CD1c-positive myeloid dendritic cell (primary cell): ENCODE data around the gene PCGF3.
"Not testable (repeated sequence)": the region's sequence is repeated elsewhere in the genome, so short reads cannot be mapped to it uniquely, and the experiment has no call there.

Experiments used
- DNase-seq: peaks from one replicate; pipeline ENCODE4 v3.0.0-alpha.2; 2016; ENCODE audit errors: extremely low spot score

Gene PCGF3

DNA sequence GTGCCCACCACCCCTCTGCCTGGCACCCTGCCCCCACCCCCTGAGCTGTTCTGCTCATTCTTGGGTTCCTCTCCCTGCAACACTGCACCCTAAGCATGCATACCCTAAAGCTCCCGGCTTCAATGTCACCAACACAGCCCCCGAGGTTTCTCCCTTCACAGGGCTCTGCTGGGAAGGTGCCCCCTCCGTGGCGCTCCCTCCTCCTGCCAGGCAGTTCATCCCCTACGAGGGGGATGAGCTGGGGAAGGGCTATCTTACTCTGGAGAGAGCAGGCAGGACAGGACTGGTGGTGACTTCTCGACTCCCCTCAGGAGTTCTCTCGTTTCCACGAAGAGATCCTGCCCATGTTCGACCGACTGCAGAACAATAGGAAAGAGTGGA, 38.1 kb upstream of the PCGF3 start:
- DNase-seq, result no peak

DNA sequence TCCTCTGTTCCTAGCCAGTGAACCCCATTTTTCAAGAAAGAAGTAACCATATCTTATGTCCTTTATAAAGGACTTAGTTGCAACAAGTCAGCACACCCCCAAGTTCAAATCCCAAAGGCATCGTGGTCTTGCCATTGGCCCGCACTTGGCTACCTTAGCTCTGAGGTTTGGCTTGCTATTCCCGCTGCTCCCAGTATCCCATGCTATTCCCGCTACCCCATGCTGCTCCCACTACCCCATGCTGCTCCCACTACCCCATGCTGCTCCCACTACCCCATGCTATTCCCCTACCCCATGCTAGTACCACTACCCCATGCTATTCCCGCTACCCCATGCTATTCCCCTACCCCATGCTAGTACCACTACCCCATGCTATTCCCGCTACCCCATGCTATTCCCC, 37.4 kb upstream of the PCGF3 start:
- DNase-seq, result not testable (repeated sequence)

DNA sequence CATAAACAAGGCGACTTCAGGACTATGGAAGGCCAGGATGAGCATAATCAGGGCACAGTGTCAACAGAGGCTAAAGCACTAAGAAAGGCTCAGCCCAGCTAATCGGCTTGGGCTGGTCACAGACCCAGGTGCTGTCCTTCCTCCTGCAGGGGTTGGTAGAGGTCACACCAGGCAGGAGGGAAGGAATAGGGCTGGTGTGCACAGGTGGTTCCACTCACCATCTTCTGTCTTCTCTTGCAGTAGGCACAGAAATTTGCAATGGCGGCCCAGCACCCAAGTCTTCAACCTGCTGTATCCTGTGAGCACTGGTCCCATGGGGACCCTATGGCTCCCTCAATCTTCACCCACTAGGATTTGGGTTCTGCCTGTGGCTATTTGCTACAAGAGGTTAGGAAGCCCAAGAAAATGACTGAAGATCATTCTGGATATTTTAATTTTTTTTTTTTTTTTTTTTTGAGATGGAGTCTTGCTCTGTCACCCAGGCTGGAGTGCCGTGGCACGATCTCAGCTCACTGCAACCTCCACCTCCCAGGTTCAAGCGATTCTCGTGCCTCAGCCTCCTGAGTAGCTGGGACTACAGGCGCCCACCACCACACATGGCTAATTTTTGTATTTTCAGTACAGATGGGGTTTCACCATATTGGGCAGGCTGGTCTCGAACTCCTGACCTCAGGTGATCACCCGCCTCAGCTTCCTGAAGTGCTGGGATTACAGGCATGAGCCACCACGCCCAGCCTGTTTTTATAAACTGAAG, 35.6 kb upstream of the PCGF3 start:
- not testable (repeated sequence) for DNase-seq

DNA sequence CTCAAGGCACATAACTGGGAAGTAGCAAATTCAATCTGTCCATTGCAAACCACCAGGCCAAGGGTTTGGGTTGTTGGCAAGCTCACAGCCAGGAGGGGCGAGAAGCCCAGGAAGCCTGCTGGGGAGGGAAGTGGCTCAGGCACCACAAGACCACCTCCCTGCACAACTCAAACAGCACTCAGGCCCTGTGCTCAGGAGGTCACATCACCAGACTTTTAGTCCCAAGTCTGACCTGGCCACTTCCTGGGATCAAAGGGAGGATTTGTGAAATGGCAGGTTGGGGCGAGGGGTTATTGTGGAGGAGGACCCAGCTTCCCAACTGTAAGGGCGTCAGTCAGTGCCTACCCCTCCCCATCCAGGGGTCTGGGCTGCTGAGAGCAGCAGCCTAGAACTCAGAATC, 33.9 kb upstream of the PCGF3 start:
- no peak for DNase-seq

DNA sequence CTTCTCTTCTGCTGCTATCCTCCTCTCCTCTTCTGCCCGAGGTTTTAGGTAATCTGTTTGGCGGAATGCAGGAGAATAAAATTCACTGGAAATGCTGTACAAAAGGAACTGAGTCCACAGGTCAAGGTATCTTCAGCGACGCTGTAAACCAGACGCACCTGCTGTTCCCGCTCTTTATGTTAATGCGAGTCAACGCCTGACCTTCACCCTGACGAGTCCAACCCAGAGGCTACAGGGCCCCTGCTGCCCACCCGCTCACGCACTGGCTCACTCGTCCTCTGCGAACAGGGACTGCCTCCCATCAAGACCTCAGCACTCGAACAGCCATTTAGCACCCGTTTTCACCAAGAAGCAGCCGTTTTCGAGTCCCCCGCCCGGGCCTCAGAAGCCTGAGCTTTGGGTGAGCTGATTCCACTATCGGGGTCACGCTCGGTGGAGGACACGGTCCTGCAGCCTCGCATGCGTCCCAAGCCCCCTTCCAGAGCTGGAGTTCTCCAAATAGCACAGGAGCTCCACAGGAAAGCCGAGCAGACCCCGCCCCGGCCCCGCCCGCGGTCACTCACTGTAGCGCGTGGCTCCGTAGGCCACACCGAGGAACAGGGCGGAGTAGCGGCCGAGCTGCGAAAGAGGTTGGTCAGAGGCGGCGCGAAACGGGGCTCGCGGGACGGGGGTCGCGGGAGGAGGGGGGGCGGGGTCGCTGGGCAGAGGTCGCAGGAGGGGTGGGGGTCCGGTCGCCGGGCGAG, 32.1 kb upstream of the PCGF3 start:
- DNase-seq, result peak; percentile 47

DNA sequence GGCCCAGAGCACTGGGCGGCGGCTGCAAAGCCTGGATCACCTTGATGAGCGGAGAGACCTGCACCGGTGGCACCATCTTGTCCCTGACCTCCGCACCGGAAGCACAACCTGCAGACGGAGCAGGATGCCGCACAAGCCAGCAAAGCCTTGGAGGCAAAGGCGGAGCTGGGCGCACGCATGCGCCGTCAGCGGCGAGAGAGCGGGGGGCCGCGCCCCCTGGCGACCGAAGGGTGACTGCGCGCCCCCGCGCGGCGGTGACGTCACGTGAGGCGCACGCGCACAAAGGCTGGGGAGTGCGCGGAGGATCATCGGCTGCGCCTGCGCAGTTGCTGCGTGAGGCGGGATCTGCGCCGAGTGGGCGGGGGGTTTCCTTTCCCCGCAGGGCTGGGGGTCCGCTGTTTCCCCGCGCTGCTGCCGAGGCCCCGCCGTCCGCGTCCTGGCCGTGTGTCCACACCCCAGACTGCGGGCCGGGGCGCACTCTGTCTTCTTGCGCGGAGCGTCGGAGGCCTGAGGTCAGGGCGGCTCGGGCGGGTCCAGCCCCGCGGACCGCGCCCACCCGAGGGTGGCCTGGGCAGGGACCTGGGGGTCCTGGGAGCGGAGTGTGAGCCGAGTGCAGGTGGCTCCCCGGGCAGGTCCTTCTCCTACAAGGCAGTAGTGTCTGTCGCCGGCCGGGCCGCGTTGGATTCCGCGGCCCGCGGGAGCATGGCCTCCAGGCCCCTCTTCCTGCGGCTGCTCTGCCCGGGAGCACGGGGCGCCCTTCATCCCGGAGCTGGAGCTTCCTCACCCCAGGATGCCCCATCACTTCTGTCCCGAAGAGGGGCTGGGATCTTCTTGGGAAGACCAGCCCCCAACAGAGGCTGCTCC, 31.2 kb upstream of the PCGF3 start, which contains the start of the genes ATP5ME and MYL5:
ATP5ME (minus strand) TSS at position 105 of the 864 bp plus-strand sequence; CDS start at position 76, 29 bp downstream.
MYL5 (plus strand) TSS at position 371 of the 864 bp plus-strand sequence. CDS start 3,485 bp downstream, outside the sequence.
- DNase-seq, result peak; percentile 99

DNA sequence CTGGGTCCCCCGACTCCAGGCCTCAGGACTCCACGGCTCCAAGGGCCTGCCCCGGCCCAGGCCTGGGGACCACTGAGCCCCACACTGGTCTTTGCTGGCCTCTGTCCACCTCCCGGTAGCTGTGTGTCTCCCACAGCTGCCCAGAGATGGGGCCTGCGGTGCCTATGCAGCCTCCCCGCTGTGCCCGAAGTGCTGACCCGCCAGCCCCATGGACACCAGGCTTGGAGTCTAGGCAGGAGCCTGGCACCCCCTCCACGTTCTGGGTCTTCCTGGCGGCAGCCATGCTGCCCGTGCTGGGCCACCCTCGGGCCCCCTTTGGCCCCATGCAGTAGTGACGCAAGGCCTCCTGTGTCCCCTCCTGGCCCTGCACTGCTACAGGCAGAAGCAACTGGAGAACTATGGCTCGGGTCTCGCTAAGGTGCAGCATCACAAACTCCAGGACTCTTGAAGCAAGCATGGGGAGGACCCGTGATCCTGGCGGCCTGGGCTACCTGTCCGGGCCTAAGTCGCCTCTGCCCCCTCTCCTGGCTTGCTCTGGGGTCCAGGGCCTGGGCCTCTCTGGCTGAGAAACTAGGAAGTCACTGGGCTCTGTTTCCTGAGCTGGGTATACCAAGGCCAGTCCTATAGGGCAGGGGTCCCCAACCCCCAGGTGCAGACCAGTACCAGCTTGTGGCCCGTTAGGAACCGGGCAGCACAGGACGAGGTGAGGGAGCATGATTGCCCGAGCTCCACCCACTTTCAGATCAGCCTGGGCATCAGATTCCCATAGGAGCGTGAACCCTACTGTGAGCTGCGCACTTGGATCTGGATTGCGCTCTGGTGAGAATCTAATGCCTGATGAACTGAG, 30.4 kb upstream of the PCGF3 start:
- DNase-seq, result no peak

DNA sequence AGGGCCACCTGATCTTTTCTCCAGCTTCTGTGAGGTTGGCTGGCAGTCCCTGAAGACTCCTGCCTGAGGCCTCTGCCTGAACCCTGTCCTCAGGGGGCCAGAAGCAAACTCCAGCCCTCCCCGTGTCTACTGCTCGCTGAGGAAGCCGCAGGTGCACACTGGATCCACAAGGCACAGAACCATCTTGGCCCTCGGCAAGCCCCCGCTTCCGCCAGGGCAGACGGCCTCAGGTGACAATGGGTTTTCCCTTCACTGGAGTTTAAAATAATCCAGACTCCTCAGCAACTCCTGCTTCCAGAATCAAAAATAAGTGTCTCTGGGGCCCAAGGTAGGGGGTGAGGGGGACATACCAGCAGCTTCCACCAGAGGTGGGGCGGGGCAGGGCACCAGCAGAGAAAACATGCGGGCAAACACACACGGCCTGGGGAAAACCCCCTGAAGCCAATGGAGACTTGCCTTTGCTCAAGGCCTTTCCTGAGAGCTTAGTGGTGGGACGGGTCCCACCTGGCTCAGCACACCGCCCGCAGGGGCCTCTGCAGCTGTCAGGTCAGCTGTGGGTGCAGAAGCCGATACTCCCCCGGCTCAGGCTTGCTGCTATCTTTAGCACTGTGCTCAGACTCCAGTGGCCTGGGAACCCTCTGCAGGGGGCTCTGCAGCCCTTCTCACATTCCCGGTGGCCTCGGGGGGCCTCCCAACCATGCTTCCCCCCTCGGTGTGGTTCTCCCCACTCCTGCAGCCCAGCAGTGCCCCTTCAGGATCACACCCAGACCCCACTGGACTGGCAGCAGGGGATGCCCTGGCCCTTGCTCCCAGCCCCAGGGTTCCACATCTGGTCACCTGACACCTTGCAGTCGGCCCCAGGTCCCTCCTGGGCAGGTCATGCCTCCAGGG, 29.4 kb upstream of the PCGF3 start:
- DNase-seq, result no peak

DNA sequence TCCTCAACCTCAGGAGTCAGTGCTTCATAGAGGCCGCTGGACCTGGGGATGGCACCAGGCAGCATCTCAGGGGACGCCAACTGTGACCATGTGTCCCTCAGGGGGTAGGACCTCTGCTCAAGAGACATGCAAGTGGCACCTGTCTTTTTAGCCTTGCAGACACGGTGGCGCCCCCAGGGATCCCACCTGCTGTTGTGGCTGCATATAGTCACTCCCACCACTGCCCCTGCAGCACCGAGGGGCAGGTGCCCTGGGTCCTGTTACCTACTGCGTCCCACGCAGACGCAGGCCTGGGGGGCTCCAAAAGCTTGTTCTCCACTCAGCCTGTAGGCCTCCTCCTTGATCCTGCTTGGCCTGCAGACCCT, 28.8 kb upstream of the PCGF3 start:
- DNase-seq, result no peak

DNA sequence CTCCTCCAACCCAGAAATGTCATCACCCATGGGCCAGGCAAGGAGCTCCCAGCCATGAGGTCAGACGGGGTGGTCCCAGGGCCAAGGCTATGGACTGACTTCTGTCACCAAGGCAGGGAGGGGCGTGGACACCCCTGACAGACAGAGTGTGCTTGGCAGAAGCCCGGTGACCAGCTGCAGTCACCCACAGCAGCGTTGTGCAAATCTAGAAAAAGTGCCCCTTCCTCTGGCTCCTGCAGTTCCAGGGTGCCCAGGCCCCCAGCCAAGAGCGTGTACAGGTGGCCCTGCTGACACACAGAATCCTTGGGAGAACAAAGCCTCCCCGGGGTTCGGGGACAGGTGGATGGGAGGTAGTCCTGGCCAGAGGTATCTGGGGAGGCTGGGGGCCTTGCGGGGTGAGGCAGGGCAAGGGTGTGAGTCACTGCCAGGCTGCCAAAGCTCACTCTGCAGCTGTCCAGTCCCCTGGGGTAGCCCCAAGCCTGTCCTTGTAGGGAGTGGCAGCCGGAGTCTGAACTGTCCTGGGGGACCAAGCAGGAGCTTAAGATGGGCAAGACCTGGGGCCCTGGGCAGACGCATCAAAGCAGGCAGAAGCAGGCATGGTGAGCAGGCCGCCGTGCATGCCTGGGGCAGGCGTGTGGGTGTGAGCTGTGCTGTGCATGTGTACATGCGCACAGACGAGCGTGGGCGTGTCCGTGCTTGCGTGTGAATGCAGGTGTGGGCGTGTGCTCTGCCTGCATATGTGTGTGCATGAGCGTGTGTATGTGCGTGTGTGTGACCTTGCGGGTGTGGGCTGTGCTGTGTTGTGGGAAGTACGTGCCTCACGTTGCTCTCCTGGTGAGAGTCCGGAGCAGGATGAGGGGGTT, 28.0 kb upstream of the PCGF3 start:
- peak; percentile 57 for DNase-seq

DNA sequence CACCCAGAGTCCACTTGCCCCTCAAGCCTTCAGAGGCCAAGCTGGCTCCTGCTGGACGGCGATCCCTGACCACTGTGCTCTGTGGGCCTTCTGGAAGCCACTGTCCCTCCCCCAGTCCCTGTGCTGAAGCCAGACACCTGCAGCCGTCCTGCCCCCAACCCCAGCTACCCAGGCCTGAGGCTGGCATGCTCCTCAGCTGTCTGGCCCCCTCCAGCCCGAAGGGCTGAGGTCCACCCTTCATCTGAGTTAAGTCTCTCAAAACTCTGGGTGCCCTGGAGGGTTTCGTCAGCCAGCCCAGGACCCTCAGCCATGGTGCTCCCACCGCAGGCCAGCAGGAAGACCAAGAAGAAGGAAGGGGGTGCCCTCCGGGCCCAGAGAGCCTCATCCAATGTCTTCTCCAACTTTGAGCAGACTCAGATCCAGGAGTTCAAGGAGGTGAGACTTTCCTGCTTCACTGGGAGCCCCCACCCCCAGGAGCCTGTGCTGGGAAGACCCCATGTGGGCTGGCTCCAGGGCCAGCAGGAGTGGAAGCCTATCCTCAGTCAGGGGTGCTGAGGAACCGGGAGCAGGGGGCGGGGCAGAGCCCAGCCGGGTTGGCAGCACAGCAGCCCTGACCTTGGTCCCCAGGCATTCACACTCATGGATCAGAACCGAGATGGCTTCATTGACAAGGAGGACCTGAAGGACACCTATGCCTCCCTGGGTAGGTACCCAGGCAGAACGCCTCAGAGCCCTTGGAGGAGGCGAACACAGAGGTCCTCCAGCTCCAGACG, 27.1 kb upstream of the PCGF3 start:
- DNase-seq, result no peak

DNA sequence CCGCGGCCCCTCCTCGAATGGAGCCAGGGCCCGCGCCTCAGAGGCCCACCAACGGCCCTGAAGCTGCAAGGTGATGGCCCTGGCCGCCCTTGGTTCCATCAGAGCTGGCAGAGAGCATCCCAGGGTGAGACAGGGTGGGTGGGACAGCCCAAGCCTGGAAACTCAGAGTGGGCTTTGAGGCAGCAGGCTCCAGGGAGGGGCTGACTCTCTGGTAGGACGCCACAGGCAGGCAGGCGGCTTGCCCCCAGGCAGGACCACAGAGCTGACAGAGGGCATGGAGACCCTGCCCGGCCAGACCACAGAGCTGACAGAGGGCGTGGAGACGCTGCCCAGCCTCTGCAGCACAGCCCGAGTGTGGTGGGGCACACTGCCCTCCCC, 26.5 kb upstream of the PCGF3 start:
- no peak for DNase-seq

DNA sequence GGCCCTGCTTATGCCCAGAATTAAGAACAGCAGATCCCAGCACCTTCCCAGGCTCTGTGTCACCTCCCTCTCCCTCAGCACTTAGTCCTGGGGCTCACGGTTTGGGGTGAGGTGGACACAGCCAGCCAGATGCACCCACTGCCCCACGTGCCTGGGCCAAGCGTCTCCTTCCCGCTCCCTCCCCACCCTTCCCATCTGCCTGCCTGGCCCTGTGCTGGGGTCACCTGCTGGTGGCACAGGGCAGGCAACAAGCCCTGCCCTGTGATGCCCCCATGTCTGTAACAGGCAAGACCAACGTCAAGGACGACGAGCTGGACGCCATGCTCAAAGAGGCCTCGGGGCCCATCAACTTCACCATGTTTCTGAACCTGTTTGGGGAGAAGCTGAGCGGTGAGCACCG, 26.0 kb upstream of the PCGF3 start:
- DNase-seq, result no peak

DNA sequence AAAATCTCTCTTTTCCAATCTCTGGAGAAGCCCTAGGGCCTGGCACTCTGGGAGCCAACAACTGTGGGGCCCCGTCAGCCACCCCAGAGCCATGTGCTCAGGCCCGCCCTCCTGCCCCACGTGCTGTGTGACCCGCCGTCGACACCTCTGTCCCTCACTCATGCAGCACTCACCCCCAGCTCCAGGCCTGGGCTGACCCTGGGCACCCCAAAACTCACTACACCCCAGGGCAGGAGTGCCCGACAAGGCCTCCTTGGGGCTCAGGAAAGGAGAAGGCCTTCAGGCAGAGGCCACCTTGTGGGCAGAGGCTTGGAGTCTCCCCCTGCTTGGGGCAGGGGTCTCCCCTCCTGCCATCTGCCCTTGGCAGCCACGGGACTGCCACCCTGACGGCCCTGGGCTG, 25.5 kb upstream of the PCGF3 start:
- no peak for DNase-seq

DNA sequence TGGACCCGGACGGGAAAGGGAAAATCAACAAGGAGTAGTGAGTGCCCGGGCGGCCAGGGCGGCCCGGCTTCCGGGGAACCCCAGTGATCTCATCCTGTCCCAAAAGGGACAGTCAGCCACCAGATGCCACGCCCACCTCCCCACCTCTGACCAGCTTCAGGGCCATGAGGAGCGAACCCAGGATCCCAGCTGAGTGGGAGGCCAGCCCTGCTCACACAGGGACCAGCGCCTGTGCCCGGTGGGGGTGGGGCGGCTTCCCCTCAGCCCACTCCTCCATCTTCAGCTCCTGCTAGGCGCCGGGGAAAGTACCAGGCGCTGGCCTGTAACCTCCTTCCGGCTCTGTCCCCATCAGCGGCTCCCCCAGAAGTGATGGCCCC, 25.1 kb upstream of the PCGF3 start:
- peak; percentile 66 for DNase-seq

DNA sequence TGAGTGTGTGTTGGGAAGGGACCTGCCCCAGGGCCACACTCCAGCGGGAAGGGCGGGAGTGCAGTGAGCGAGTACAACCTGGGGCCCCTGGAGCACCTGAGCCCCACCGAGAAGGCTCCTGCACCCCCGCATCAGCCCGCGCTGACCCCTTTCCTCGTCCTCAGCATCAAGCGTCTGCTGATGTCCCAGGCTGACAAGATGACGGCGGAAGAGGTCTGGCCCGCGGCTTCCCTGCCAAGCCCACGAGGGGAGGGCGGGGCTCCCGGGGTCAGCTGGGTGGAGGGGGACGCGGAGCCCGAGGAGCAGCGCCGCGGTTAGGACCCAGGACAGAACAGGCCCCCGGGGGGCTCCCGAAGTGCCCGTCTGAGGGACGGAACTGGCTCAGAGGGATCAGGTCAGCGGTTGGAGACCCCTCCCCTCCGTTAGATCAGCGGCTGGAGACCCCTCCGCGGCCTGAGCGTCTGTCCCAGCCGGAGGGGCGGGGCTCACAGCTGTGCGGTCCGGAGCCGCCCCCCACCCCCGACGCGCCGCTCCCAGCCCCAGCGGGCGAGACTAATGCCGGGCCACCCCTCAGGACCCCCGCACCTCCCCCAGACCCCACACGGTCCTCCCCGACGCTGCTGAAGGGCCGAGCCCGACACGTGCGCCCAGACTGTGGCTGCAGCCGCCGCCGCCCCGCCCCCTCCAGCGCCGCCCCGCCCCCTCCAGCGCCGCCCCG, 24.5 kb upstream of the PCGF3 start:
- peak; percentile 52 for DNase-seq

DNA sequence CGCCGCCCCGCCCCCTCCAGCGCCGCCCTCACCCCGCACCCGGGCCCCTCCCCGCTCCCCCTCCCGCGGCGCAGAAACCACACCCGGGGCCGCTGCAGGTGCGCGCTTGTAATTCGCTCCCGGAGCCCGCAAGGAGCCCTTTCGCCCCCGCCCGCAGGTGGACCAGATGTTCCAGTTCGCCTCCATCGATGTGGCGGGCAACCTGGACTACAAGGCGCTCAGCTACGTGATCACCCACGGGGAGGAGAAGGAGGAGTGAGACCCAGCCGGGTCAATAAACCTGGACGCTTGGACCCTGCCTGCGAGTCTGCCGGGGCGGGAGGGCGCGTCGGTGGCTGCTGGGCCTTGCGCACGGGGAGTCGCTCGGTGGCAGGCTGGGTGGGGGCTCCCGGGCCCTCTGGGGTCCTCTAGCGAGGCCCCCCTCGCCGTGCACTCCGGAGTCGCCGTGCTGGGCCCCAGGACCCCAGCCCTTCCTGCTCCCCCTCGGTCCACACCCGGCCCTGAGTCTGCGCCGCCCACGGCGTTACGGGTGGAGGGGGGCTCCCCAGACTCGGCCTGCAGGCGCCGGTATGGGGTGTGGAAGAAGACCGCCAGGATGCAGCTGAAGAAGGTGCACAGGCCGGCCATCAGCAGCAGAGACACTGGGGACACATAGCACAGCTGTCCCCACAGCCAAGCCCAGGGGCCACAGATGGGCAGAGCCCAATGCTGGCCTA, 23.7 kb upstream of the PCGF3 start:
- no peak for DNase-seq
